ENCODE results near the gene SPAG8. TPM values are rescaled to one million over a fixed set of nuclear protein-coding genes. Genes with fewer than 3 reads are reported as not detected.

SPAG8 gene
- total RNA-seq, 1 experiment from 2014 or later, result 0.50 TPM

GRCh38 chr9:35800530-35800929 is 11.5 kb downstream of the SPAG8 start:
- Histone ChIP-seq H3K9me3 (ENCODE audit: control insufficient read depth, low read depth, low read length) (no peaks in the 10 kb centered on the region), H3K23ac (ENCODE audit: insufficient read length, low read depth, low read length) (no peak overlapping the region), H3K9ac (ENCODE audit: extremely low read depth, insufficient read length, low read length) (no peak overlapping the region), H2AK5ac (ENCODE audit: insufficient read length, low read length) (no peak overlapping the region), H3K4me1 (ENCODE audit: insufficient read depth, low read length) (no peaks in the 10 kb centered on the region), H3K56ac (ENCODE audit: insufficient read length, low read depth, low read length) (no peak overlapping the region), H3K79me2 (ENCODE audit: insufficient read depth, low read length) (no peaks in the 10 kb centered on the region), H2BK5ac (ENCODE audit: insufficient read length, low read length) (no peak overlapping the region), H3K18ac (ENCODE audit: insufficient read length, low read depth, low read length) (no peak overlapping the region), H3K4me2 (ENCODE audit: insufficient read depth, insufficient read length, low read length) (no peak overlapping the region), H3K27me3 (ENCODE audit: insufficient read depth, low read length) (no peaks in the 10 kb centered on the region), H3K79me1 (ENCODE audit: insufficient read depth, low read depth, low read length, poor library complexity, severe bottlenecking) (no peaks in the 10 kb centered on the region), H4K20me1 (ENCODE audit: control insufficient read depth, insufficient read depth, insufficient read length) (no peaks in the 10 kb centered on the region), H3K14ac (ENCODE audit: insufficient read depth, low read length) (no peak overlapping the region), H4K5ac (ENCODE audit: insufficient read length, low read depth, low read length) (no peak overlapping the region), H2BK15ac (ENCODE audit: low read depth, low read length) (no peak overlapping the region), H3K27ac (ENCODE audit: insufficient read length, low read depth, low read length) (no peak overlapping the region), H2BK120ac (ENCODE audit: low read depth, low read length, poor library complexity, severe bottlenecking) (no peak overlapping the region), H2AFZ (ENCODE audit: low read length) (no peak overlapping the region), H2BK12ac (ENCODE audit: insufficient read length, low read depth, low read length) (no peak overlapping the region), H2BK20ac (ENCODE audit: low read depth, low read length, poor library complexity, severe bottlenecking) (no peak overlapping the region), H4K8ac (replicated peaks; ENCODE audit: insufficient read length, low read depth, low read length) (no peak overlapping the region), H3K4ac (ENCODE audit: low read depth, low read length) (no peak overlapping the region), H4K91ac (ENCODE audit: insufficient read length, low read depth, low read length) (no peak overlapping the region), H3K23me2 (ENCODE audit: insufficient read length, low read depth, low read length, poor library complexity, severe bottlenecking) (no peaks in the 10 kb centered on the region), H3T11ph (ENCODE audit: low read length) (no peak overlapping the region)
- Mint-ChIP-seq H3K4me1 (peaks cover 0 to 3% of the 10 kb centered on the region in 2 experiments; a peak in 2 of 4 replicates), H3K9me3 (no peaks in the 10 kb centered on the region), H3K36me3 (ENCODE audit: insufficient read depth in 1 of 3, low read depth in 3 of 3) (peaks cover 7 to 21% (median 14%) of the 10 kb centered on the region in 3 experiments; a peak in 6 of 7 replicates), H3K27ac (peak overlapping the region in 1 of 3 experiments; percentile 28; a peak in 2 of 7 replicates), H3K4me3 (no peak overlapping the region; a peak in 1 of 5 replicates), H3K27me3 (ENCODE audit: low read depth) (no peaks in the 10 kb centered on the region)
- WGBS (ENCODE audit: extremely low coverage, insufficient read length, low lambda C conversion rate), result no CpG with 5 or more reads among the region's 7 CpGs
- TF ChIP-seq, protein P1, sequence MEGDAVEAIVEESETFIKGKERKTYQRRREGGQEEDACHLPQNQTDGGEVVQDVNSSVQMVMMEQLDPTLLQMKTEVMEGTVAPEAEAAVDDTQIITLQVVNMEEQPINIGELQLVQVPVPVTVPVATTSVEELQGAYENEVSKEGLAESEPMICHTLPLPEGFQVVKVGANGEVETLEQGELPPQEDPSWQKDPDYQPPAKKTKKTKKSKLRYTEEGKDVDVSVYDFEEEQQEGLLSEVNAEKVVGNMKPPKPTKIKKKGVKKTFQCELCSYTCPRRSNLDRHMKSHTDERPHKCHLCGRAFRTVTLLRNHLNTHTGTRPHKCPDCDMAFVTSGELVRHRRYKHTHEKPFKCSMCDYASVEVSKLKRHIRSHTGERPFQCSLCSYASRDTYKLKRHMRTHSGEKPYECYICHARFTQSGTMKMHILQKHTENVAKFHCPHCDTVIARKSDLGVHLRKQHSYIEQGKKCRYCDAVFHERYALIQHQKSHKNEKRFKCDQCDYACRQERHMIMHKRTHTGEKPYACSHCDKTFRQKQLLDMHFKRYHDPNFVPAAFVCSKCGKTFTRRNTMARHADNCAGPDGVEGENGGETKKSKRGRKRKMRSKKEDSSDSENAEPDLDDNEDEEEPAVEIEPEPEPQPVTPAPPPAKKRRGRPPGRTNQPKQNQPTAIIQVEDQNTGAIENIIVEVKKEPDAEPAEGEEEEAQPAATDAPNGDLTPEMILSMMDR (conservative IDR thresholded peaks at IDR 0.05), result no peak
- DNase-seq, result no peak

Measured in H9 (cell line).